Colonic mucosa (tissue), 4 donors: ENCODE results near the gene PHF12. TPM values are rescaled to one million over a fixed set of nuclear protein-coding genes. Genes with fewer than 3 reads are reported as not detected.

Source experiments
- DNase-seq: peaks from one replicate; pipeline ENCODE4 v3.0.0-alpha.2; 2020
- H3K27ac ChIP-seq: fragments of 200-600 bp; one replicate; pipeline ENCODE4 v1.8.0; 2021
- H3K27me3 ChIP-seq: fragments of 200-600 bp; one replicate; pipeline ENCODE4 v1.8.0; 2021
- H3K36me3 ChIP-seq: fragments of 200-600 bp; one replicate; pipeline ENCODE4 v1.8.0; 2021
- H3K4me1 ChIP-seq: fragments of 200-600 bp; one replicate; pipeline ENCODE4 v1.8.0; 2021; ENCODE audit warnings: mild to moderate bottlenecking
- H3K4me3 ChIP-seq: fragments of 200-600 bp; one replicate; pipeline ENCODE4 v1.8.0; 2021
- H3K9ac ChIP-seq, 2 donors: one replicate each; pipeline ENCODE4 v1.7.0; 2013; ENCODE audit warnings: control low read depth in 2 of 2, low read depth in 2 of 2, low read length in 2 of 2
- H3K9me3 ChIP-seq: fragments of 200-600 bp; one replicate; pipeline ENCODE4 v1.8.0; 2021
- intact Hi-C: fragments of 100-400 bp; cut with DNase I; formaldehyde crosslinking; loops from one replicate; pipeline ENCODE4 v1.14.1; 2022
- total RNA-seq, 2 donors: library from RNA; stranded (reverse); fragmentation: NEBNext Ultra II Directional in 1 of 2; extraction: Animal tissue kit (Norgen Biotek cat#: 25700) in 1 of 2; gene quantifications; one replicate each; pipeline ENCODE4 v1.2.1, GENCODE V29; 2021
- TF ChIP-seq, protein P1 (sequence below): fragments of 200-600 bp; IDR thresholded peaks from one replicate; pipeline ENCODE4 v1.8.0; 2022; ENCODE audit warnings: antibody characterized with exemption, mild to moderate bottlenecking
- donor health status: healthy.
- donor health status: DM: no; HTN: no; CAD: no.
- donor health status: DM: no; HTN: no; CAD: no.

Gene PHF12
- total RNA-seq, 2 donors from 2014 or later = 37.7 to 42.2 TPM

DNA sequence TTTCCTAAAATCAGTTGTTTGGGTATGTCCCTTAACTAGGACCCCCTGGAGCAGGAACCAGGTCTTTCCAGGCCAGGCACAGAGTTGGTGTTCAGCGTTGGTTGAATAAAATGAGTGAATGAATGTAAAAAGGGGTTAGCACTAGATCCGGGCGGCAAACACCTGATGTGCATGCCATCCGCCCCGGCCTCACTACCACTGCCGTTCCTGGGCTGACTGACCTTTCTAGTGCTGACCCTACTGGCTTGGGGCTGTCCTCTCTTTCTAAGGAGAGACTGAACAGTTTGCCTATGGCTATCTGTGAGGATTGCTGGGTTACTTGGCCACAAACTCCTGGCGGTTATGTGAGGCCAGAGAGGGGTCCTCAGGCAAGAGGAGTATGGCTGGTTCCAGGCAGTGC lies 10.1 kb upstream of the PHF12 start:
- no peak overlapping the region for H3K4me3 ChIP-seq
- TF ChIP-seq, protein P1, sequence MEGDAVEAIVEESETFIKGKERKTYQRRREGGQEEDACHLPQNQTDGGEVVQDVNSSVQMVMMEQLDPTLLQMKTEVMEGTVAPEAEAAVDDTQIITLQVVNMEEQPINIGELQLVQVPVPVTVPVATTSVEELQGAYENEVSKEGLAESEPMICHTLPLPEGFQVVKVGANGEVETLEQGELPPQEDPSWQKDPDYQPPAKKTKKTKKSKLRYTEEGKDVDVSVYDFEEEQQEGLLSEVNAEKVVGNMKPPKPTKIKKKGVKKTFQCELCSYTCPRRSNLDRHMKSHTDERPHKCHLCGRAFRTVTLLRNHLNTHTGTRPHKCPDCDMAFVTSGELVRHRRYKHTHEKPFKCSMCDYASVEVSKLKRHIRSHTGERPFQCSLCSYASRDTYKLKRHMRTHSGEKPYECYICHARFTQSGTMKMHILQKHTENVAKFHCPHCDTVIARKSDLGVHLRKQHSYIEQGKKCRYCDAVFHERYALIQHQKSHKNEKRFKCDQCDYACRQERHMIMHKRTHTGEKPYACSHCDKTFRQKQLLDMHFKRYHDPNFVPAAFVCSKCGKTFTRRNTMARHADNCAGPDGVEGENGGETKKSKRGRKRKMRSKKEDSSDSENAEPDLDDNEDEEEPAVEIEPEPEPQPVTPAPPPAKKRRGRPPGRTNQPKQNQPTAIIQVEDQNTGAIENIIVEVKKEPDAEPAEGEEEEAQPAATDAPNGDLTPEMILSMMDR = no peak
- no peaks in the 10 kb centered on the region for H3K4me1 ChIP-seq
- H3K36me3 ChIP-seq = no peaks in the 10 kb centered on the region
- no peak for DNase-seq
- intact Hi-C loops = no loop called here
- no peaks in the 10 kb centered on the region for H3K27me3 ChIP-seq
- no peaks in the 10 kb centered on the region for H3K9me3 ChIP-seq
- H3K9ac ChIP-seq = no peak overlapping the region
- H3K27ac ChIP-seq = no peak overlapping the region

DNA sequence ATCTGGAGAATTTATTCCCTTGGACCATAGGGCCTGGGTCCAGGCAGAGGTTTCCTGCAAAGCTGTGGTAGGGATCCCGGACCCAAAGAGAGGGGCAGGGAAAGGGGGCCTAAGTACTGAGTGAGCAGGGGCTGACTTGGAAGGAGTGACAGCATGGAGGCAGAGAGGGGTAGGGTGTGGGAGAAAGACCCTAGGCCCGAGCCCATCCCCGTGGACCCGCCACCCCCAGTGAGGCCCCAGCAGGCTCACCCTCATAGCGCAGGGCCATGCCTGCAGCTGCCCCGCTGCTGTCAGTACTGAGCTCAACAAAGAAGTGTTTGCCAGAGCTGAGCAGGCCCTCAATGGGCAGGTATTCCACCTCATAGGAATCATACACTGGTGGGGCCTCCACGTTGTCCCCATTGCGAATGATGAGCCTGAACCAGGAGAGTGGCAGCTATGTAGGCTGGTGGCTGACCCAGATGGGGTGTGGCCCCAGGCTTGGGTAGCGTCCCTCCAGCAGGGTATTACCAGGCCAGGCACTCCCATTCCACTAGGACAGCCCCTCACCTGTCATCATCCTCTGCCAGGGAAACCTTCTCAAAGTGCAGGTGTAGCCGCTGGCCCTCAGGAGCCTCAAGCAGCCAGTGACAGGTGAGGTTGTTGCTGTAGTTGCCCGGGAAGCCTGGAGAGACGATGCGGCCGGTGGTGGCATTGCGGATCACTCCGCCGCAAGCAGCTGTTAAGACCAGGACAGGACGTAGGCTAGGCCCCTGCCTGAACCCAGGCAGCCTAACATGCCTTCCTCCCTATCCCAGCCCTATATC lies 9.1 kb upstream of the PHF12 start:
- Histone ChIP-seq H3K27ac (no peak overlapping the region), H3K36me3 (no peaks in the 10 kb centered on the region), H3K9me3 (no peaks in the 10 kb centered on the region), H3K4me1 (no peaks in the 10 kb centered on the region), H3K27me3 (no peaks in the 10 kb centered on the region), H3K4me3 (no peak overlapping the region), H3K9ac (no peak overlapping the region)
- intact Hi-C loops = no loop called here
- TF ChIP-seq, protein P1 = no peak
- no peak for DNase-seq

DNA sequence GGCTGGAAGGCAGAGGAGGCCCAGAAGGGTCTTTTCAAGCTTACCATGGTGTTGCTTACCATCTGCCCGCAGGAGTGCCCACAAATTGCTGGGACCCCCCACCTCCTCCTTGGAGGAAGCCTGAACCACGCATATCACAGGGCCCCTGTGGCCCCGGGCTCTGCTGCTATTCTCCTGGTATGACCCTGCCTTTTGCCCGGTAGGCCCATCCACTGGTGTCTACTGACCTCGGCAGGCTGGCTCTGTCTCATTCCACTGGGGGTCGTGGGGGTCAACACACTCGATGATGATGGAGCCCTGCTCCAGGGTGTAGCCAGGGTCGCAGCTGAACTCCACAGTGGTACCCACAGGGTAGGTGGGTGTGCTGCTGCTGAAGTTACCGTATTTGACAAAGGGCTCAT lies 8.2 kb upstream of the PHF12 start:
- Histone ChIP-seq H3K9ac (no peak overlapping the region), H3K27me3 (no peaks in the 10 kb centered on the region), H3K9me3 (no peaks in the 10 kb centered on the region), H3K36me3 (no peaks in the 10 kb centered on the region), H3K4me1 (no peaks in the 10 kb centered on the region), H3K27ac (no peak overlapping the region), H3K4me3 (no peak overlapping the region)
- intact Hi-C loops = no loop called here
- no peak for DNase-seq
- TF ChIP-seq, protein P1 = no peak

DNA sequence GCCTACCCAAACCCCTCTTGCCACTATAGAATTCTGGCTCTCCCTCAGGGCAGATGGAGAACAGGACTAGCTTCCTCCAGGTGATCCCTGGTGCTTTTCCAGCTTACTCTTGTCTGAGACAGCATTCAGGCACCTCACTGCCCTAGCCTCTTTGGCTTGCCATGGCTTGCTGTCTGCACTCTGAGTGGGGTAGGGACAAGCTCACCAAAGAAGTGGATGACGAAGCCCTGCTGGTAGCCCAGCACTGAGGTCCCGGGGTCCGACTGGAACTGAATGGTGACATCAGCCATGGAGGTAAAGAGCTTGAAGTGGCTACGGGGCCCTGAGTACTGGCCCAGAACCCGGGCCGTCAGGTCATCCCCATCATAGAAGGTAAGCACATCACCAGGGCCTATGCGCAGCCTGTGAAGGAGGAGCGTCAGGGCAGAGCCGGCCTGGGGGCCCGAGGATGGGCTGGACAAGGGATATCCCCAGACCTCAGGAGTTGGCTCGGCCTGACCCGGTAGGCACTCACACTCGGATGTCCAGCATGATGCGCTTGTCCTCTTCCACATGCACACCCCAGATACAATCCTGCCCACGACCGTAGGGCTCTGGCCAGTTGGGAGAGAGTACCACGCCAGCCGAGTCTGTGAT lies 7.6 kb upstream of the PHF12 start:
- no peak for DNase-seq
- Histone ChIP-seq H3K27ac (no peak overlapping the region), H3K4me3 (no peak overlapping the region), H3K36me3 (no peaks in the 10 kb centered on the region), H3K9me3 (no peaks in the 10 kb centered on the region), H3K27me3 (no peaks in the 10 kb centered on the region), H3K9ac (no peak overlapping the region), H3K4me1 (no peaks in the 10 kb centered on the region)
- intact Hi-C loops = no loop called here
- TF ChIP-seq, protein P1 = no peak

DNA sequence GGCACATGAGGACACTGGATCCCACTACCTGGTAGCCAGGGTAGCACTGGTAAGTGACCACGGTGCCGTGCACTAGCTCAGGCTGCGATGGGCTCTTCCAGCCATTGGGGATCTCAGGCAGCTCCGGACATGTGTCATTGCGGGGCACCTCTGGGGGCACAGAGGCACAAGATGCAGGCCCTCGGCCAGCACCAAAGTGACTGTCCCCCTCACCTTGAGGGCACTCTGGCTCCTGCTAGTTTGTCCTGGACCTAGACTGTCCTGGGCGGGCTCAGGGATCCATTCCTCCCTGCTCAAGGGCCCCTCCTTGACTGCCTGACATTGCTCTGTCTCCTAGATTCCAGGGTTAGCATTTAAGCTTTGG lies 6.7 kb upstream of the PHF12 start:
- intact Hi-C loops = no loop called here
- Histone ChIP-seq H3K36me3 (no peaks in the 10 kb centered on the region), H3K27me3 (no peaks in the 10 kb centered on the region), H3K9ac (no peak overlapping the region), H3K4me3 (no peak overlapping the region), H3K9me3 (no peaks in the 10 kb centered on the region), H3K27ac (no peak overlapping the region), H3K4me1 (no peaks in the 10 kb centered on the region)
- DNase-seq = no peak
- TF ChIP-seq, protein P1 = no peak
